ENCODE results near the gene MLLT10. TPM values are rescaled to one million over a fixed set of nuclear protein-coding genes. Genes with fewer than 3 reads are reported as not detected.

MLLT10 gene
- total and polyA plus RNA-seq, 10 of the 15 experiments (the other 5 are each of a cell fraction or from before 2014, with no cell fraction given) = 8.7 to 61.1 (median 28.5) TPM

DNA sequence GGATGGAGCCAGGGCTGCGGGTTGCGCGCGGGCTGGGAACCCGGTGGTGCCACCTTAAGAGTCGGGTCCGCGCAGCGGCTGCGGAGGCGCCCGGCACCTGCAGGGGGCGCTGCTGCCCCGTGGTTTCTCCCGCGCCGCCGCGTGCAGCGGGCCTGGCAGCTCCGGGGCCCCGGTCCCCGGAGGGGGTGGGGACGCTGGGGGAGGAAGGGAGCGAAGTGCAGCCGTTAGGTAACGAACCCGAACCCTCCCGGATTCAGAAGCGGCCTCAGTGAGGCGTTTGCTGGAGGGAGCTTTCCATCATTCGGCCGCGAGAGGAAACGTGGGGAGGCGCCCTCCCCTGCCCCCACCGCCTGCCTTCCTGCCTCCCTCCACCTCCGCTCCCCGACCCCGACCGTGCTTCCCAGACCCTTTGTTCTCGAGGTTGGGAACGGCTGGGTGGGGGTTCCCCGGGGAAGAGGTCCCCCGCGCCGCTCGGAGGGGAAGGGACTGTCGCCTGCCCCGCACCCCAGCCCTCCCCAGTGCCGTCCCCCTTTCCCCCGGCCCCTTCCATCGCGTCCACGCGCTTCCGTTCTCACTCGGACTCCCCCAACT lies 38.2 kb upstream of the MLLT10 start (continued):
- no peak for TF ChIP-seq NFYB (IDR thresholded peaks at IDR 0.05; ENCODE audit: insufficient read depth, low read depth, low read length)
- no peak for TF ChIP-seq TCF7 (IDR thresholded peaks at IDR 0.05; ENCODE audit: borderline replicate concordance)
- TF ChIP-seq ZNF207 (IDR thresholded peaks at IDR 0.05; ENCODE audit: borderline replicate concordance) = peak; percentile 80; the same call in 1 of the 2 replicates
- TF ChIP-seq, protein P1, sequence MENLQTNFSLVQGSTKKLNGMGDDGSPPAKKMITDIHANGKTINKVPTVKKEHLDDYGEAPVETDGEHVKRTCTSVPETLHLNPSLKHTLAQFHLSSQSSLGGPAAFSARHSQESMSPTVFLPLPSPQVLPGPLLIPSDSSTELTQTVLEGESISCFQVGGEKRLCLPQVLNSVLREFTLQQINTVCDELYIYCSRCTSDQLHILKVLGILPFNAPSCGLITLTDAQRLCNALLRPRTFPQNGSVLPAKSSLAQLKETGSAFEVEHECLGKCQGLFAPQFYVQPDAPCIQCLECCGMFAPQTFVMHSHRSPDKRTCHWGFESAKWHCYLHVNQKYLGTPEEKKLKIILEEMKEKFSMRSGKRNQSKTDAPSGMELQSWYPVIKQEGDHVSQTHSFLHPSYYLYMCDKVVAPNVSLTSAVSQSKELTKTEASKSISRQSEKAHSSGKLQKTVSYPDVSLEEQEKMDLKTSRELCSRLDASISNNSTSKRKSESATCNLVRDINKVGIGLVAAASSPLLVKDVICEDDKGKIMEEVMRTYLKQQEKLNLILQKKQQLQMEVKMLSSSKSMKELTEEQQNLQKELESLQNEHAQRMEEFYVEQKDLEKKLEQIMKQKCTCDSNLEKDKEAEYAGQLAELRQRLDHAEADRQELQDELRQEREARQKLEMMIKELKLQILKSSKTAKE (IDR thresholded peaks at IDR 0.05; ENCODE audit: low read depth, poor library complexity, severe bottlenecking) = no peak
- peak; percentile 42 for TF ChIP-seq DPF2 (IDR thresholded peaks at IDR 0.05)
- no peak for TF ChIP-seq CEBPB (IDR thresholded peaks at IDR 0.05; ENCODE audit: borderline replicate concordance in 1 of 2, low read depth in 2 of 2, low read length in 2 of 2)
- TF ChIP-seq SMAD5 (IDR thresholded peaks at IDR 0.05; ENCODE audit: low read depth) = no peak
- peak; percentile 68 for TF ChIP-seq RUNX3 (IDR thresholded peaks at IDR 0.05; ENCODE audit: low read length)
- TF ChIP-seq, protein P2, sequence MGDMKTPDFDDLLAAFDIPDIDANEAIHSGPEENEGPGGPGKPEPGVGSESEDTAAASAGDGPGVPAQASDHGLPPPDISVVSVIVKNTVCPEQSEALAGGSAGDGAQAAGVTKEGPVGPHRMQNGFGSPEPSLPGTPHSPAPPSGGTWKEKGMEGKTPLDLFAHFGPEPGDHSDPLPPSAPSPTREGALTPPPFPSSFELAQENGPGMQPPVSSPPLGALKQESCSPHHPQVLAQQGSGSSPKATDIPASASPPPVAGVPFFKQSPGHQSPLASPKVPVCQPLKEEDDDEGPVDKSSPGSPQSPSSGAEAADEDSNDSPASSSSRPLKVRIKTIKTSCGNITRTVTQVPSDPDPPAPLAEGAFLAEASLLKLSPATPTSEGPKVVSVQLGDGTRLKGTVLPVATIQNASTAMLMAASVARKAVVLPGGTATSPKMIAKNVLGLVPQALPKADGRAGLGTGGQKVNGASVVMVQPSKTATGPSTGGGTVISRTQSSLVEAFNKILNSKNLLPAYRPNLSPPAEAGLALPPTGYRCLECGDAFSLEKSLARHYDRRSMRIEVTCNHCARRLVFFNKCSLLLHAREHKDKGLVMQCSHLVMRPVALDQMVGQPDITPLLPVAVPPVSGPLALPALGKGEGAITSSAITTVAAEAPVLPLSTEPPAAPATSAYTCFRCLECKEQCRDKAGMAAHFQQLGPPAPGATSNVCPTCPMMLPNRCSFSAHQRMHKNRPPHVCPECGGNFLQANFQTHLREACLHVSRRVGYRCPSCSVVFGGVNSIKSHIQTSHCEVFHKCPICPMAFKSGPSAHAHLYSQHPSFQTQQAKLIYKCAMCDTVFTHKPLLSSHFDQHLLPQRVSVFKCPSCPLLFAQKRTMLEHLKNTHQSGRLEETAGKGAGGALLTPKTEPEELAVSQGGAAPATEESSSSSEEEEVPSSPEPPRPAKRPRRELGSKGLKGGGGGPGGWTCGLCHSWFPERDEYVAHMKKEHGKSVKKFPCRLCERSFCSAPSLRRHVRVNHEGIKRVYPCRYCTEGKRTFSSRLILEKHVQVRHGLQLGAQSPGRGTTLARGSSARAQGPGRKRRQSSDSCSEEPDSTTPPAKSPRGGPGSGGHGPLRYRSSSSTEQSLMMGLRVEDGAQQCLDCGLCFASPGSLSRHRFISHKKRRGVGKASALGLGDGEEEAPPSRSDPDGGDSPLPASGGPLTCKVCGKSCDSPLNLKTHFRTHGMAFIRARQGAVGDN (IDR thresholded peaks at IDR 0.05) = 0 out of 2 replicates have a peak, but pooled peaks have one; percentile 47
- 0 out of 2 replicates have a peak, but pooled peaks have one; percentile 62 for TF ChIP-seq RCOR1 (conservative IDR thresholded peaks at IDR 0.05; ENCODE audit: low read depth, low read length)
- 0 out of 2 replicates have a peak, but pooled peaks have one; percentile 46 for TF ChIP-seq ESRRA (IDR thresholded peaks at IDR 0.05; ENCODE audit: low read length)
- TF ChIP-seq NBN (IDR thresholded peaks at IDR 0.05) = 0 out of 2 replicates have a peak, but pooled peaks have one; percentile 32
- TF ChIP-seq WRNIP1 (IDR thresholded peaks at IDR 0.05; ENCODE audit: borderline replicate concordance, low read depth, low read length) = peak; percentile 90; the same call in 1 of the 2 replicates
- TF ChIP-seq SMC3 (IDR thresholded peaks at IDR 0.05; ENCODE audit: borderline replicate concordance, low read length) = peak; percentile 75
- TF ChIP-seq IRF4 (IDR thresholded peaks at IDR 0.05; ENCODE audit: low read depth, low read length) = no peak
- peak; percentile 50 for TF ChIP-seq KLF5 (IDR thresholded peaks at IDR 0.05; ENCODE audit: partially characterized antibody)
- no peak for TF ChIP-seq EGR1 (IDR thresholded peaks at IDR 0.05; ENCODE audit: borderline replicate concordance in 1 of 2, low read depth in 2 of 2, low read length in 2 of 2)
- TF ChIP-seq, protein P3, sequence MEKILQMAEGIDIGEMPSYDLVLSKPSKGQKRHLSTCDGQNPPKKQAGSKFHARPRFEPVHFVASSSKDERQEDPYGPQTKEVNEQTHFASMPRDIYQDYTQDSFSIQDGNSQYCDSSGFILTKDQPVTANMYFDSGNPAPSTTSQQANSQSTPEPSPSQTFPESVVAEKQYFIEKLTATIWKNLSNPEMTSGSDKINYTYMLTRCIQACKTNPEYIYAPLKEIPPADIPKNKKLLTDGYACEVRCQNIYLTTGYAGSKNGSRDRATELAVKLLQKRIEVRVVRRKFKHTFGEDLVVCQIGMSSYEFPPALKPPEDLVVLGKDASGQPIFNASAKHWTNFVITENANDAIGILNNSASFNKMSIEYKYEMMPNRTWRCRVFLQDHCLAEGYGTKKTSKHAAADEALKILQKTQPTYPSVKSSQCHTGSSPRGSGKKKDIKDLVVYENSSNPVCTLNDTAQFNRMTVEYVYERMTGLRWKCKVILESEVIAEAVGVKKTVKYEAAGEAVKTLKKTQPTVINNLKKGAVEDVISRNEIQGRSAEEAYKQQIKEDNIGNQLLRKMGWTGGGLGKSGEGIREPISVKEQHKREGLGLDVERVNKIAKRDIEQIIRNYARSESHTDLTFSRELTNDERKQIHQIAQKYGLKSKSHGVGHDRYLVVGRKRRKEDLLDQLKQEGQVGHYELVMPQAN (conservative IDR thresholded peaks at IDR 0.05) = peak; percentile 31; the same call in 1 of the 2 replicates
- peak; percentile 86; the same call in 1 of the 2 replicates for TF ChIP-seq CHD2 (IDR thresholded peaks at IDR 0.05; ENCODE audit: borderline replicate concordance, low read depth, low read length)
- peak; percentile 98 for TF ChIP-seq SMARCA5 (IDR thresholded peaks at IDR 0.05)

Measured in GM12878 (cell line).